ENCODE data around the gene SPINK1. TPM values are rescaled to one million over a fixed set of nuclear protein-coding genes. Genes with fewer than 3 reads are reported as not detected.
"Not testable (repeated sequence)": the region's sequence is repeated elsewhere in the genome, so short reads cannot be mapped to it uniquely, and the experiment has no call there.

SPINK1 gene
- total RNA-seq (2014; rRNA removed; shearing (Covaris generic)) = 21.4 and 22.5 TPM in 2 replicates

- peak; percentile 52 for DNase-seq (ENCODE audit: low spot score)
Measured at GRCh38 chr5:147831465-147831864, at the start of gene SPINK1. TSS of gene SPINK1 (minus strand) at chr5:147831671. CDS start at chr5:147831577, 94 bp downstream.

GRCh38 chr5:147880487-147880886 is 49.0 kb upstream of the SPINK1 start:
- DNase-seq (ENCODE audit: low spot score) = no peak

GRCh38 chr5:147879784-147880183 is 48.3 kb upstream of the SPINK1 start:
- DNase-seq (ENCODE audit: low spot score) = no peak

- DNase-seq (ENCODE audit: low spot score) = no peak
Measured at GRCh38 chr5:147878066-147878759, 46.7 kb upstream of the SPINK1 start, which contains the start of gene SCGB3A2. TSS of gene SCGB3A2 (plus strand) at chr5:147878711. CDS start at chr5:147878804, 93 bp downstream.

GRCh38 chr5:147876626-147877025 is 45.2 kb upstream of the SPINK1 start:
- DNase-seq (ENCODE audit: low spot score) = no peak

- no peak for DNase-seq (ENCODE audit: low spot score)
Measured at GRCh38 chr5:147876141-147876540, 44.7 kb upstream of the SPINK1 start.

GRCh38 chr5:147874910-147875367 is 43.5 kb upstream of the SPINK1 start:
- no peak for DNase-seq (ENCODE audit: low spot score)

GRCh38 chr5:147874118-147874875 is 42.8 kb upstream of the SPINK1 start:
- DNase-seq (ENCODE audit: low spot score) = not testable (repeated sequence)

- not testable (repeated sequence) for DNase-seq (ENCODE audit: low spot score)
Measured at GRCh38 chr5:147872744-147873435, 41.4 kb upstream of the SPINK1 start.

GRCh38 chr5:147871980-147872549 is 40.6 kb upstream of the SPINK1 start:
- DNase-seq (ENCODE audit: low spot score) = not testable (repeated sequence)

GRCh38 chr5:147869892-147870291 is 38.4 kb upstream of the SPINK1 start:
- DNase-seq (ENCODE audit: low spot score) = not testable (repeated sequence)

GRCh38 chr5:147869112-147869511 is 37.6 kb upstream of the SPINK1 start:
- no peak for DNase-seq (ENCODE audit: low spot score)

GRCh38 chr5:147863454-147864158 is 32.1 kb upstream of the SPINK1 start:
- DNase-seq (ENCODE audit: low spot score) = no peak

GRCh38 chr5:147860641-147861025 is 29.2 kb upstream of the SPINK1 start:
- peak; percentile 33 for DNase-seq (ENCODE audit: low spot score)

- no peak for DNase-seq (ENCODE audit: low spot score)
Measured at GRCh38 chr5:147859962-147860640, 28.6 kb upstream of the SPINK1 start.

GRCh38 chr5:147858565-147858964 is 27.1 kb upstream of the SPINK1 start:
- DNase-seq (ENCODE audit: low spot score) = no peak

- DNase-seq (ENCODE audit: low spot score) = peak; percentile 86
Measured at GRCh38 chr5:147857302-147858129, 26.0 kb upstream of the SPINK1 start.

GRCh38 chr5:147856801-147857200 is 25.3 kb upstream of the SPINK1 start:
- DNase-seq (ENCODE audit: low spot score) = no peak

GRCh38 chr5:147855774-147856069 is 24.3 kb upstream of the SPINK1 start:
- DNase-seq (ENCODE audit: low spot score) = no peak

Data from HT-29 (cell line).